Motor neuron (in vitro differentiated cells): ENCODE measurements around the gene CD9. TPM values are rescaled to one million over a fixed set of nuclear protein-coding genes. Genes with fewer than 3 reads are reported as not detected.

ENCODE experiments used
- ATAC-seq, 8 experiments: fragments of 200-7000 bp; cut with Tn5 transposase; replicated peaks in 6 of 8; 2 replicates each; pipeline ENCODE4 v1.8.0; 2021; ENCODE audit warnings: mild to moderate bottlenecking in 8 of 8, moderate library complexity in 8 of 8
- H3K27ac ChIP-seq, 2 donors: fragments of 250-450 bp; sonication (Bioruptor Pico); 2 replicates each; pipeline ENCODE4 v1.9.0; 2021; ENCODE audit warnings: antibody characterized with exemption in 2 of 2, mild to moderate bottlenecking in 2 of 2, moderate library complexity in 1 of 2
- H3K4me1 ChIP-seq, 2 donors: fragments of 250-450 bp; sonication (Bioruptor Pico); replicated peaks in 1 of 2; 2 replicates each; pipeline ENCODE4 v1.6.1; 2021; ENCODE audit warnings: antibody characterized with exemption in 2 of 2, mild to moderate bottlenecking in 2 of 2, moderate library complexity in 1 of 2
- H3K4me3 ChIP-seq, 5 donors: fragments of 250-450 bp; sonication (Bioruptor Pico); 2 replicates each; pipeline ENCODE4 v1.9.0; 2021; ENCODE audit warnings: antibody characterized with exemption in 5 of 5, mild to moderate bottlenecking in 5 of 5, moderate library complexity in 4 of 5
- WGBS, 10 experiments: fragments of 450-650 bp; shearing (Covaris generic); methylation state at CpG; one replicate each; pipeline ENCODE4 v1.0.0; 2022; 5-methylcytosine and 5-hydroxymethylcytosine counted together
- in situ Hi-C, 9 experiments: fragments of 400-800 bp; cut with MboI; loops; one replicate each; pipeline ENCODE4 v1.15.0; 2021; ENCODE audit warnings: low sequenced_read_pairs in 9 of 9, low pct_unique_long_range_greater_than_20kb in 2 of 9; ENCODE audit not compliant: unreplicated experiment in 9 of 9
- total RNA-seq, 8 experiments: library from RNA; unstranded; fragments of 300-600 nt; gene quantifications; 2 replicates each; pipeline versions ENCODE4 v1.2.3 to v1.2.4, GENCODE V29; 2022

The CD9 gene
- total RNA-seq, 8 experiments from 2014 or later: 0.73 to 104 (median 2.5) TPM

GRCh38 chr12:6273205-6273540 lies 73.0 kb downstream of the CD9 start:
- 80 to 100% methylated on average over 1 of the region's 4 CpGs; no CpG with 5 or more reads in 8 of the 10 experiments for WGBS, 10 experiments
- ATAC-seq: peak in 1 of 8 experiments; percentile 18
- H3K4me3 ChIP-seq: no peak overlapping the region
- H3K4me1 ChIP-seq: peaks cover 2 to 17% of the 10 kb centered on the region in 2 donors
- H3K27ac ChIP-seq: no peak overlapping the region
- in situ Hi-C loops: loop anchor here in 1 of 9 experiments (10.0 kb wide), 1 partner anchor 78 kb away; no protein-coding TSS in a partner anchor

GRCh38 chr12:6273541-6274230 lies 73.5 kb downstream of the CD9 start:
- H3K4me3 ChIP-seq: no peak overlapping the region
- peaks cover 2 to 20% of the 10 kb centered on the region in 2 donors for H3K4me1 ChIP-seq
- in situ Hi-C loops: loop anchor here in 1 of 9 experiments (10.0 kb wide), 1 partner anchor 79 kb away; no protein-coding TSS in a partner anchor
- ATAC-seq: peak in 4 of 8 experiments; percentile 5 to 29 (median 16)
- no peak overlapping the region for H3K27ac ChIP-seq
- 40 to 61% (median 58%) methylated on average over 1 to 3 of the region's 9 CpGs; no CpG with 5 or more reads in 4 of the 10 experiments for WGBS, 10 experiments

- no peak for ATAC-seq
- in situ Hi-C loops: loop anchor here in 6 of 9 experiments (10.0 to 25.0 kb wide), 4 partner anchors 80 to 287 kb away; no protein-coding TSS in a partner anchor
- Histone ChIP-seq H3K4me1 (peaks cover 2 to 20% of the 10 kb centered on the region in 2 donors), H3K27ac (no peak overlapping the region), H3K4me3 (no peak overlapping the region)
- 41 to 87% (median 74%) methylated on average over 1 to 8 of the region's 12 CpGs; no CpG with 5 or more reads in 3 of the 10 experiments for WGBS, 10 experiments
These were observed 74.3 kb downstream of the CD9 start for GRCh38 chr12:6274231-6275221.

- ATAC-seq: no peak
- in situ Hi-C loops: loop anchor here in 6 of 9 experiments (10.0 to 25.0 kb wide), 4 partner anchors 81 to 289 kb away; no protein-coding TSS in a partner anchor
- no peak overlapping the region for H3K27ac ChIP-seq
- H3K4me1 ChIP-seq: peaks cover 2 to 20% of the 10 kb centered on the region in 2 donors
- no peak overlapping the region for H3K4me3 ChIP-seq
- WGBS, 10 experiments: 30 to 100% (median 78%) methylated on average over 1 to 12 of the region's 16 CpGs
These were observed 76.0 kb downstream of the CD9 start for GRCh38 chr12:6275928-6276887.

GRCh38 chr12:6276956-6277620 lies 76.9 kb downstream of the CD9 start:
- Histone ChIP-seq H3K27ac (no peak overlapping the region), H3K4me1 (peaks cover 2 to 20% of the 10 kb centered on the region in 2 donors), H3K4me3 (no peak overlapping the region)
- in situ Hi-C loops: loop anchor here in 6 of 9 experiments (10.0 to 25.0 kb wide), 4 partner anchors 82 to 290 kb away; no protein-coding TSS in a partner anchor
- WGBS, 10 experiments: 0 to 100% (median 80%) methylated on average over 1 to 4 of the region's 7 CpGs; no CpG with 5 or more reads in 4 of the 10 experiments
- no peak for ATAC-seq

GRCh38 chr12:6277982-6278438 lies 77.8 kb downstream of the CD9 start:
- no peak for ATAC-seq
- in situ Hi-C loops: loop anchor here in 6 of 9 experiments (10.0 to 25.0 kb wide), 4 partner anchors 83 to 291 kb away; no protein-coding TSS in a partner anchor
- Histone ChIP-seq H3K4me1 (peaks cover 2 to 20% of the 10 kb centered on the region in 2 donors), H3K27ac (no peak overlapping the region), H3K4me3 (peak overlapping the region in 4 of 5 donors; percentile 28 to 39 (median 36))
- 37 to 93% (median 79%) methylated on average over 4 to 14 of the region's 15 CpGs; no CpG with 5 or more reads in 2 of the 10 experiments for WGBS, 10 experiments

- in situ Hi-C loops: loop anchor here in 6 of 9 experiments (10.0 to 25.0 kb wide), 4 partner anchors 84 to 291 kb away; no protein-coding TSS in a partner anchor
- Histone ChIP-seq H3K4me3 (peak overlapping the region; percentile 21 to 39 (median 35)), H3K4me1 (peaks cover 2 to 16% of the 10 kb centered on the region in 2 donors), H3K27ac (no peak overlapping the region)
- ATAC-seq: peak; percentile 85 to 99 (median 98)
- WGBS, 10 experiments: 0 to 40% (median 13%) methylated on average over 1 to 14 of the region's 88 CpGs; no CpG with 5 or more reads in 6 of the 10 experiments
These were observed 78.4 kb downstream of the CD9 start for GRCh38 chr12:6278439-6279255.

- Histone ChIP-seq H3K4me3 (no peak overlapping the region), H3K27ac (no peak overlapping the region), H3K4me1 (peaks cover 0 to 10% of the 10 kb centered on the region in 2 donors)
- in situ Hi-C loops: loop anchor here in 6 of 9 experiments (10.0 to 25.0 kb wide), 4 partner anchors 84 to 292 kb away; no protein-coding TSS in a partner anchor
- no peak for ATAC-seq
- 86 to 100% (median 97%) methylated on average over 2 to 6 of the region's 12 CpGs; no CpG with 5 or more reads in 7 of the 10 experiments for WGBS, 10 experiments
These were observed 79.0 kb downstream of the CD9 start for GRCh38 chr12:6279256-6279628.

- no peak overlapping the region for H3K4me3 ChIP-seq
- WGBS, 10 experiments: 18 to 86% (median 73%) methylated on average over 2 to 5 of the region's 8 CpGs; no CpG with 5 or more reads in 5 of the 10 experiments
- H3K27ac ChIP-seq: no peak overlapping the region
- in situ Hi-C loops: loop anchor here (5.0 to 25.0 kb wide), 6 partner anchors 82 to 292 kb away; no protein-coding TSS in a partner anchor
- peaks cover 0 to 6% of the 10 kb centered on the region in 2 donors for H3K4me1 ChIP-seq
- ATAC-seq: no peak
These were observed 79.4 kb downstream of the CD9 start for GRCh38 chr12:6279631-6280030.

- ATAC-seq: peak in 3 of 8 experiments; percentile 22 to 50 (median 49)
- Histone ChIP-seq H3K27ac (no peak overlapping the region), H3K4me1 (peaks cover 0 to 6% of the 10 kb centered on the region in 2 donors), H3K4me3 (no peak overlapping the region)
- 0 to 100% (median 79%) methylated on average over 1 to 2 of the region's 2 CpGs; no CpG with 5 or more reads in 3 of the 10 experiments for WGBS, 10 experiments
- in situ Hi-C loops: loop anchor here (5.0 to 25.0 kb wide), 5 partner anchors 83 to 293 kb away; no protein-coding TSS in a partner anchor
These were observed 79.9 kb downstream of the CD9 start for GRCh38 chr12:6280053-6280469.
